ENCODE measurements around the gene NPLOC4.

DNA sequence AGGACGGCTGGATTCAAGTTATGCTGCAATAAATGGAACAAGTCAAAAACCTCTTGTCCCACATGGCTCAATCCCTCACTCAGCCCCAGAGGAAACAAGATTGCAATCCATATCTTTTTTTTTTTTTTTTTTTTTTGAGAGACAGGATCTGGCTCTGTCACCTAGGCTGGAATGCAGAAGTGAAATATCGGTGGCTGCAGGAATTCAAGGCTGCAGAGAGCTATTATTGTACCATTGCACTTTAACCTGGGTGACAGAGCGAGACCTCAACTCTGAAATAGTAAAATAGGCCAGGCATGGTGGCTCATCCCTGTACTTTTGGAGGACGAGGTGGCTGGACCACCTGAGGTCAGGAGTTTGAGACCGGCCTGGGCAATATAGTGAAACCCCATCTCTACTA is 22.1 kb upstream of the NPLOC4 start:
- TF ChIP-seq GATA2 (CRISPR knock-in tag; IDR thresholded peaks at IDR 0.05) (no peak), NRF1 (IDR thresholded peaks at IDR 0.05; ENCODE audit: low read depth, low read length) (no peak), POLR2AphosphoS5 (IDR thresholded peaks at IDR 0.05; ENCODE audit: low read depth, low read length) (no peak), CHD2 (IDR thresholded peaks at IDR 0.05; ENCODE audit: low read length, partially characterized antibody) (no peak), RXRA (IDR thresholded peaks at IDR 0.05; ENCODE audit: borderline replicate concordance, low read depth) (no peak), TEAD4 (IDR thresholded peaks at IDR 0.05; ENCODE audit: borderline replicate concordance, insufficient read depth) (no peak), TAF1 (IDR thresholded peaks at IDR 0.05; ENCODE audit: borderline replicate concordance, low read depth, low read length) (no peak), YY1 (IDR thresholded peaks at IDR 0.05; ENCODE audit: low read depth) (no peak), EP300 (IDR thresholded peaks at IDR 0.05; ENCODE audit: borderline replicate concordance in 1 of 2, low read depth in 1 of 2, low read length in 1 of 2) (no peak)
- TF ChIP-seq, protein P1, sequence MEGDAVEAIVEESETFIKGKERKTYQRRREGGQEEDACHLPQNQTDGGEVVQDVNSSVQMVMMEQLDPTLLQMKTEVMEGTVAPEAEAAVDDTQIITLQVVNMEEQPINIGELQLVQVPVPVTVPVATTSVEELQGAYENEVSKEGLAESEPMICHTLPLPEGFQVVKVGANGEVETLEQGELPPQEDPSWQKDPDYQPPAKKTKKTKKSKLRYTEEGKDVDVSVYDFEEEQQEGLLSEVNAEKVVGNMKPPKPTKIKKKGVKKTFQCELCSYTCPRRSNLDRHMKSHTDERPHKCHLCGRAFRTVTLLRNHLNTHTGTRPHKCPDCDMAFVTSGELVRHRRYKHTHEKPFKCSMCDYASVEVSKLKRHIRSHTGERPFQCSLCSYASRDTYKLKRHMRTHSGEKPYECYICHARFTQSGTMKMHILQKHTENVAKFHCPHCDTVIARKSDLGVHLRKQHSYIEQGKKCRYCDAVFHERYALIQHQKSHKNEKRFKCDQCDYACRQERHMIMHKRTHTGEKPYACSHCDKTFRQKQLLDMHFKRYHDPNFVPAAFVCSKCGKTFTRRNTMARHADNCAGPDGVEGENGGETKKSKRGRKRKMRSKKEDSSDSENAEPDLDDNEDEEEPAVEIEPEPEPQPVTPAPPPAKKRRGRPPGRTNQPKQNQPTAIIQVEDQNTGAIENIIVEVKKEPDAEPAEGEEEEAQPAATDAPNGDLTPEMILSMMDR (IDR thresholded peaks at IDR 0.05), result no peak
- TF ChIP-seq, protein P2, sequence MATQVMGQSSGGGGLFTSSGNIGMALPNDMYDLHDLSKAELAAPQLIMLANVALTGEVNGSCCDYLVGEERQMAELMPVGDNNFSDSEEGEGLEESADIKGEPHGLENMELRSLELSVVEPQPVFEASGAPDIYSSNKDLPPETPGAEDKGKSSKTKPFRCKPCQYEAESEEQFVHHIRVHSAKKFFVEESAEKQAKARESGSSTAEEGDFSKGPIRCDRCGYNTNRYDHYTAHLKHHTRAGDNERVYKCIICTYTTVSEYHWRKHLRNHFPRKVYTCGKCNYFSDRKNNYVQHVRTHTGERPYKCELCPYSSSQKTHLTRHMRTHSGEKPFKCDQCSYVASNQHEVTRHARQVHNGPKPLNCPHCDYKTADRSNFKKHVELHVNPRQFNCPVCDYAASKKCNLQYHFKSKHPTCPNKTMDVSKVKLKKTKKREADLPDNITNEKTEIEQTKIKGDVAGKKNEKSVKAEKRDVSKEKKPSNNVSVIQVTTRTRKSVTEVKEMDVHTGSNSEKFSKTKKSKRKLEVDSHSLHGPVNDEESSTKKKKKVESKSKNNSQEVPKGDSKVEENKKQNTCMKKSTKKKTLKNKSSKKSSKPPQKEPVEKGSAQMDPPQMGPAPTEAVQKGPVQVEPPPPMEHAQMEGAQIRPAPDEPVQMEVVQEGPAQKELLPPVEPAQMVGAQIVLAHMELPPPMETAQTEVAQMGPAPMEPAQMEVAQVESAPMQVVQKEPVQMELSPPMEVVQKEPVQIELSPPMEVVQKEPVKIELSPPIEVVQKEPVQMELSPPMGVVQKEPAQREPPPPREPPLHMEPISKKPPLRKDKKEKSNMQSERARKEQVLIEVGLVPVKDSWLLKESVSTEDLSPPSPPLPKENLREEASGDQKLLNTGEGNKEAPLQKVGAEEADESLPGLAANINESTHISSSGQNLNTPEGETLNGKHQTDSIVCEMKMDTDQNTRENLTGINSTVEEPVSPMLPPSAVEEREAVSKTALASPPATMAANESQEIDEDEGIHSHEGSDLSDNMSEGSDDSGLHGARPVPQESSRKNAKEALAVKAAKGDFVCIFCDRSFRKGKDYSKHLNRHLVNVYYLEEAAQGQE (IDR thresholded peaks at IDR 0.05; ENCODE audit: low read depth, low read length), result no peak
- TF ChIP-seq, protein P3, sequence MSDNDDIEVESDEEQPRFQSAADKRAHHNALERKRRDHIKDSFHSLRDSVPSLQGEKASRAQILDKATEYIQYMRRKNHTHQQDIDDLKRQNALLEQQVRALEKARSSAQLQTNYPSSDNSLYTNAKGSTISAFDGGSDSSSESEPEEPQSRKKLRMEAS (IDR thresholded peaks at IDR 0.05; ENCODE audit: low read depth), result no peak
- TF ChIP-seq, protein P4, sequence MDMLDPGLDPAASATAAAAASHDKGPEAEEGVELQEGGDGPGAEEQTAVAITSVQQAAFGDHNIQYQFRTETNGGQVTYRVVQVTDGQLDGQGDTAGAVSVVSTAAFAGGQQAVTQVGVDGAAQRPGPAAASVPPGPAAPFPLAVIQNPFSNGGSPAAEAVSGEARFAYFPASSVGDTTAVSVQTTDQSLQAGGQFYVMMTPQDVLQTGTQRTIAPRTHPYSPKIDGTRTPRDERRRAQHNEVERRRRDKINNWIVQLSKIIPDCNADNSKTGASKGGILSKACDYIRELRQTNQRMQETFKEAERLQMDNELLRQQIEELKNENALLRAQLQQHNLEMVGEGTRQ (IDR thresholded peaks at IDR 0.05; ENCODE audit: borderline replicate concordance, low read depth, low read length), result no peak

All from SK-N-SH (cell line).